A549 (cell line): ENCODE results near the gene PLTP. TPM values are rescaled to one million over a fixed set of nuclear protein-coding genes. Genes with fewer than 3 reads are reported as not detected.

Source experiments
- ATAC-seq, 2 experiments: fragments of 200-7000 bp in 1 of 2; fragments of >200 bp in 1 of 2; cut with Nextera tagmentation in 1 of 2; cut with Tn5 transposase in 1 of 2; 3 replicates each; pipeline versions ENCODE4 v1.8.0 to v1.9.1; 2018 to 2020; ENCODE audit warnings: mild to moderate bottlenecking in 1 of 2, moderate library complexity in 1 of 2
- CTCF ChIA-PET: fragments of 300-600 bp; sonication (Branson Sonifier 250); formaldehyde crosslinking; extraction: SDS; loops from one replicate; lab custom pipeline; 2021; ENCODE audit warnings: antibody characterized with exemption, inconsistent platforms; lab: Yijun Ruan, JAX
- POLR2A ChIA-PET: fragments of 350-600 bp; formaldehyde crosslinking; extraction: SDS; loops from one replicate; lab custom pipeline; 2021; ENCODE audit warnings: antibody characterized with exemption, inconsistent platforms; lab: Yijun Ruan, JAX
- DNase-seq, 2 experiments: peaks; one replicate each; pipeline versions ENCODE4 v3.0.0 to v3.0.0-alpha.2; 2011 to 2016; ENCODE audit warnings: low read depth in 1 of 2, low spot score in 1 of 2
- FAIRE-seq: peaks from 2 replicates; lab custom pipeline; 2011; peaks lifted over from hg19 to GRCh38; lab: Jason Lieb, UNC
- H3K27ac ChIP-seq, 2 experiments: fragments of >200 bp; sonication (Bioruptor Twin); formaldehyde crosslinking; 3 replicates each; pipeline ENCODE4 v1.5.1; 2016 to 2017
- H3K4me1 ChIP-seq: fragments of >200 bp; sonication (Bioruptor Twin); formaldehyde crosslinking; 3 replicates; pipeline ENCODE4 v1.6.1; 2016
- H3K4me2 ChIP-seq: fragments of >200 bp; sonication (Bioruptor Twin); formaldehyde crosslinking; 3 replicates; pipeline ENCODE4 v1.6.1; 2016
- H3K4me3 ChIP-seq: fragments of >200 bp; sonication (Bioruptor Twin); formaldehyde crosslinking; 3 replicates; pipeline ENCODE4 v1.5.1; 2016
- H3K9me3 ChIP-seq: fragments of >200 bp; sonication (Bioruptor Twin); formaldehyde crosslinking; 3 replicates; pipeline ENCODE4 v1.6.1; 2016
- CBX2 ChIP-seq: fragments of 200-600 bp; sonication (generic); IDR thresholded peaks from 2 replicates; pipeline ENCODE4 v1.6.1; 2016; ENCODE audit warnings: low read depth, mild to moderate bottlenecking, borderline replicate concordance
- CBX8 ChIP-seq: fragments of 200-600 bp; sonication (generic); IDR thresholded peaks from 2 replicates; pipeline ENCODE4 v1.6.1; 2016
- CEBPB ChIP-seq, 2 experiments: fragments of >200 bp in 1 of 2; sonication (Bioruptor Twin) in 1 of 2; formaldehyde crosslinking in 1 of 2; IDR thresholded peaks; 2 replicates each; pipeline ENCODE4 v1.6.1; 2012 to 2016
- CTCF ChIP-seq: fragments of >200 bp; sonication (Bioruptor Twin); formaldehyde crosslinking; IDR thresholded peaks from 3 replicates; pipeline ENCODE4 v1.5.1; 2016
- E2F6 ChIP-seq: IDR thresholded peaks from 2 replicates; pipeline ENCODE4 v1.6.1; 2012; ENCODE audit warnings: low read depth, borderline replicate concordance
- EHF ChIP-seq: fragments of 250-450 bp; sonication (Bioruptor Pico); IDR thresholded peaks from 2 replicates; pipeline ENCODE4 v1.5.0; 2020; ENCODE audit warnings: mild to moderate bottlenecking
- EHMT2 ChIP-seq: fragments of 200-600 bp; sonication (generic); IDR thresholded peaks from 2 replicates; pipeline ENCODE4 v1.6.1; 2016; ENCODE audit warnings: antibody characterized with exemption, low read depth, mild to moderate bottlenecking, moderate library complexity
- FOSB ChIP-seq: fragments of 250-450 bp; sonication (Bioruptor Pico); IDR thresholded peaks from 2 replicates; pipeline ENCODE4 v1.5.0; 2020; ENCODE audit warnings: mild to moderate bottlenecking, moderate library complexity
- HDAC2 ChIP-seq: fragments of 200-600 bp; sonication (generic); IDR thresholded peaks from 2 replicates; pipeline ENCODE4 v1.6.1; 2016
- HES2 ChIP-seq: fragments of >200 bp; sonication (Bioruptor Twin); formaldehyde crosslinking; IDR thresholded peaks from 2 replicates; pipeline ENCODE4 v1.6.1; 2016
- HEYL ChIP-seq: fragments of 250-450 bp; sonication (Bioruptor Pico); IDR thresholded peaks from 2 replicates; pipeline ENCODE4 v1.8.0; 2021; ENCODE audit warnings: mild to moderate bottlenecking, moderate library complexity
- HOXB13 ChIP-seq: fragments of 250-450 bp; sonication (Bioruptor Pico); IDR thresholded peaks from 2 replicates; pipeline ENCODE4 v1.5.0; 2020; ENCODE audit warnings: low read depth, mild to moderate bottlenecking, moderate library complexity
- HOXB5 ChIP-seq: fragments of 250-450 bp; sonication (Bioruptor Pico); IDR thresholded peaks from 2 replicates; pipeline ENCODE4 v1.5.0; 2020; ENCODE audit warnings: mild to moderate bottlenecking, moderate library complexity
- JUN ChIP-seq, 2 experiments: fragments of >200 bp; sonication (Bioruptor Twin); formaldehyde crosslinking; IDR thresholded peaks; 2 replicates in 1 of 2; 3 replicates in 1 of 2; pipeline ENCODE4 v1.6.1; 2016 to 2017
- KDM1A ChIP-seq: fragments of 200-600 bp; sonication (generic); IDR thresholded peaks from 2 replicates; pipeline ENCODE4 v1.6.1; 2016; ENCODE audit warnings: low read depth, mild to moderate bottlenecking
- MAZ ChIP-seq: fragments of 150-350 bp; IDR thresholded peaks from 2 replicates; pipeline ENCODE4 v1.6.1; 2014; ENCODE audit warnings: antibody characterized with exemption, low read depth, low read length, borderline replicate concordance
- POLR2A ChIP-seq: IDR thresholded peaks from 2 replicates; pipeline ENCODE4 v1.6.1; 2012; ENCODE audit warnings: mild to moderate bottlenecking, low read length
- SMC3 ChIP-seq: fragments of >200 bp; sonication (Bioruptor Twin); formaldehyde crosslinking; IDR thresholded peaks from 3 replicates; pipeline ENCODE4 v1.6.1; 2018; ENCODE audit warnings: inconsistent platforms
- TFCP2L1 ChIP-seq: fragments of 250-450 bp; sonication (Bioruptor Pico); IDR thresholded peaks from 2 replicates; pipeline ENCODE4 v1.5.0; 2021; ENCODE audit warnings: mild to moderate bottlenecking
- ZC3H11A ChIP-seq: fragments of 450-650 bp; IDR thresholded peaks from 2 replicates; pipeline ENCODE4 v1.6.1; 2014; ENCODE audit warnings: antibody characterized with exemption, mild to moderate bottlenecking
- ZFP36 ChIP-seq: fragments of 450-650 bp; IDR thresholded peaks from 2 replicates; pipeline ENCODE4 v1.6.1; 2014; ENCODE audit warnings: borderline replicate concordance; ENCODE audit not compliant: partially characterized antibody
- ZNF302 ChIP-seq: fragments of 250-450 bp; sonication (Bioruptor Pico); IDR thresholded peaks from 2 replicates; pipeline ENCODE4 v1.9.0; 2021; ENCODE audit warnings: inconsistent platforms, mild to moderate bottlenecking, moderate library complexity
- ZSCAN20 ChIP-seq: fragments of 250-450 bp; sonication (Bioruptor Pico); IDR thresholded peaks from 2 replicates; pipeline ENCODE4 v1.8.0; 2022; ENCODE audit warnings: mild to moderate bottlenecking, moderate library complexity
- WGBS: methylation state at CpG from one replicate; pipeline ENCODE4 v1.1.6; 2017; ENCODE audit errors: missing lambda C conversion rate; 5-methylcytosine and 5-hydroxymethylcytosine counted together
- polyA plus RNA-seq, 4 experiments: library from polyadenylated mRNA; depleted of rRNA in 3 of 4; stranded (reverse); fragments of >200 nt; fragmentation: RNase III in 1 of 4; extraction: RNeasy Plus Mini Kit Qiagen cat#74134 plus additional on column Dnase treatment in 1 of 4; gene quantifications; 2 replicates in 3 of 4; 3 replicates in 1 of 4; pipeline ENCODE4 v1.2.3, GENCODE V29; 2011 to 2017
- TF ChIP-seq, protein P1 (sequence below): fragments of 200-600 bp; sonication (generic); IDR thresholded peaks from 2 replicates; pipeline ENCODE4 v1.6.1; 2016; ENCODE audit warnings: antibody characterized with exemption, mild to moderate bottlenecking, moderate library complexity
- TF ChIP-seq, protein P2 (sequence below): IDR thresholded peaks from 2 replicates; pipeline ENCODE4 v1.6.1; 2012
- TF ChIP-seq, protein P3 (sequence below): fragments of 450-650 bp; IDR thresholded peaks from 2 replicates; pipeline ENCODE4 v1.6.1; 2014; ENCODE audit warnings: antibody characterized with exemption

The PLTP gene
- polyA plus RNA-seq, 2 of the 4 experiments (the other 2 are of a cell fraction) = 1.6 to 2.7 TPM

- TF ChIP-seq ZSCAN20 (CRISPR knock-in tag) = no peak
Measured at GRCh38 chr20:45859916-45860315, 52.0 kb downstream of the PLTP start (continued).

- POLR2A ChIA-PET = no interaction called here
- DNase-seq (no peak), ATAC-seq (peak in 1 of 2 experiments; percentile 10; a peak in 1 of 6 replicates), FAIRE-seq (no peak)
- CTCF ChIA-PET = interaction anchor here (1.2 to 1.3 kb wide), 2 partner anchors 23 to 58 kb away, joined by 3 to 4 read pairs; no protein-coding TSS in a partner anchor
- peaks cover 22% of the 10 kb centered on the region; the same call in 2 of the 3 replicates for H3K4me1 ChIP-seq
- peak overlapping the region; percentile 63 for H3K4me3 ChIP-seq
- peak overlapping the region; percentile 95 for H3K4me2 ChIP-seq
- TF ChIP-seq SMC3 (no peak), ZFP36 (peak; percentile 63)
- TF ChIP-seq, all 56 proteins: peak for 1
- 63% methylated on average over 11 of the region's 13 CpGs for WGBS
- H3K9me3 ChIP-seq = no peaks in the 10 kb centered on the region
- peak overlapping the region; percentile 74 to 80 for H3K27ac ChIP-seq
Measured at GRCh38 chr20:45857882-45858216, 54.1 kb downstream of the PLTP start.

DNA sequence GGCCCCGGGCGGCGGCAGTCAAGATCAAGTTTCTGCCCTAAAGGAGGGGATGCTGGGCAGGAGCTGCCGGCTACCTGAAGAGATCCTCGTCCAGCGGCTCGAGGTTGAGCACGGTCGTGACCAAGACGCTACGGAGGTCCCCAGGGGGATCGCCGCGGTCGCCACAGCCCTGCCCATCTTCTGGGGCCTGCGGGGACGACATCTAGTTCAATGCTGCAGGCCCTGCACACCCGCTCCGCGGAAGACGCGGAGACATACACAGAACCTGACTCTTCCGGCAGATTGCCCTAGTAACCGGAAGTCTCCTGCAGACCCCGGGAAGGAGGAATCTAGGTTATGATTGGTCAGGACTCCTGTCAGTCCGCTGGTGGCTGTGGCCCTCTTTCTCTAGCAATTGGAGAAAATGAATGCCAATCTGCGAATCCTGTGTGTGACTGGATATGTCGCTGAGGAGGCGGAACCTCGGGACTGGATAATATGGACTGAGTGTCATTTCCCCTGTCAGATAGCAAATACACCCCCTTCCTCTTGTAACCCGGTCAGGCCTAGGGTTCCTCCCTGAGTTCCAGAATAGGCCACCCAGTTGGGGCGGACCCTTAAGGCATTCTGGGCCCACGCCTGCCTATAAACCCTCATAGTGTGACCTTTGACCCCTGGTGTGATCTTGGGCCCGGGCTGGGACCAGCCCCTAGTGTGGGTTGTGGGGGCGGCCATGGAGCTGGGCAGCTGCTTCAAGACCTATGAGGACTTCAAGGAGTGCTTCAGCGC is 54.7 kb downstream of the PLTP start, which contains the start of the genes ACOT8 and ZSWIM3:
TSS of gene ACOT8 (minus strand) at position 279 of the 768 bp plus-strand sequence. CDS start at position 202, 77 bp downstream.
TSS of gene ZSWIM3 (plus strand) at position 501 of the 768 bp plus-strand sequence. CDS start at position 713, 212 bp downstream.
- CTCF ChIA-PET = interaction anchor here (1.0 to 2.5 kb wide), 4 partner anchors 10 to 58 kb away, joined by 4 to 9 read pairs (median 8); no protein-coding TSS in a partner anchor
- DNase-seq (peak; percentile 100), FAIRE-seq (no peak), ATAC-seq (peak; percentile 100)
- 6% methylated on average over 33 of the region's 36 CpGs for WGBS
- Histone ChIP-seq H3K4me3 (peak within 1 kb of the TSS; percentile 63), H3K9me3 (no peaks in the 10 kb centered on the region), H3K27ac (peak within 1 kb of the TSS; percentile 74 to 86), H3K4me2 (peak within 1 kb of the TSS; percentile 95), H3K4me1 (peaks cover 22% of the 10 kb centered on the region; the same call in 2 of the 3 replicates)
- POLR2A ChIA-PET = no interaction called here
- TF ChIP-seq HOXB13 (CRISPR knock-in tag) = no peak
- TF ChIP-seq MAZ = no peak
- TF ChIP-seq CTCF = no peak
- TF ChIP-seq EHMT2 = no peak
- no peak for TF ChIP-seq TFCP2L1
- TF ChIP-seq CEBPB (IDR thresholded peaks at IDR 0.05) = no peak
- TF ChIP-seq KDM1A = no peak
- no peak for TF ChIP-seq HDAC2
- TF ChIP-seq, protein P1, sequence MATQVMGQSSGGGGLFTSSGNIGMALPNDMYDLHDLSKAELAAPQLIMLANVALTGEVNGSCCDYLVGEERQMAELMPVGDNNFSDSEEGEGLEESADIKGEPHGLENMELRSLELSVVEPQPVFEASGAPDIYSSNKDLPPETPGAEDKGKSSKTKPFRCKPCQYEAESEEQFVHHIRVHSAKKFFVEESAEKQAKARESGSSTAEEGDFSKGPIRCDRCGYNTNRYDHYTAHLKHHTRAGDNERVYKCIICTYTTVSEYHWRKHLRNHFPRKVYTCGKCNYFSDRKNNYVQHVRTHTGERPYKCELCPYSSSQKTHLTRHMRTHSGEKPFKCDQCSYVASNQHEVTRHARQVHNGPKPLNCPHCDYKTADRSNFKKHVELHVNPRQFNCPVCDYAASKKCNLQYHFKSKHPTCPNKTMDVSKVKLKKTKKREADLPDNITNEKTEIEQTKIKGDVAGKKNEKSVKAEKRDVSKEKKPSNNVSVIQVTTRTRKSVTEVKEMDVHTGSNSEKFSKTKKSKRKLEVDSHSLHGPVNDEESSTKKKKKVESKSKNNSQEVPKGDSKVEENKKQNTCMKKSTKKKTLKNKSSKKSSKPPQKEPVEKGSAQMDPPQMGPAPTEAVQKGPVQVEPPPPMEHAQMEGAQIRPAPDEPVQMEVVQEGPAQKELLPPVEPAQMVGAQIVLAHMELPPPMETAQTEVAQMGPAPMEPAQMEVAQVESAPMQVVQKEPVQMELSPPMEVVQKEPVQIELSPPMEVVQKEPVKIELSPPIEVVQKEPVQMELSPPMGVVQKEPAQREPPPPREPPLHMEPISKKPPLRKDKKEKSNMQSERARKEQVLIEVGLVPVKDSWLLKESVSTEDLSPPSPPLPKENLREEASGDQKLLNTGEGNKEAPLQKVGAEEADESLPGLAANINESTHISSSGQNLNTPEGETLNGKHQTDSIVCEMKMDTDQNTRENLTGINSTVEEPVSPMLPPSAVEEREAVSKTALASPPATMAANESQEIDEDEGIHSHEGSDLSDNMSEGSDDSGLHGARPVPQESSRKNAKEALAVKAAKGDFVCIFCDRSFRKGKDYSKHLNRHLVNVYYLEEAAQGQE = no peak
- TF ChIP-seq, protein P2, sequence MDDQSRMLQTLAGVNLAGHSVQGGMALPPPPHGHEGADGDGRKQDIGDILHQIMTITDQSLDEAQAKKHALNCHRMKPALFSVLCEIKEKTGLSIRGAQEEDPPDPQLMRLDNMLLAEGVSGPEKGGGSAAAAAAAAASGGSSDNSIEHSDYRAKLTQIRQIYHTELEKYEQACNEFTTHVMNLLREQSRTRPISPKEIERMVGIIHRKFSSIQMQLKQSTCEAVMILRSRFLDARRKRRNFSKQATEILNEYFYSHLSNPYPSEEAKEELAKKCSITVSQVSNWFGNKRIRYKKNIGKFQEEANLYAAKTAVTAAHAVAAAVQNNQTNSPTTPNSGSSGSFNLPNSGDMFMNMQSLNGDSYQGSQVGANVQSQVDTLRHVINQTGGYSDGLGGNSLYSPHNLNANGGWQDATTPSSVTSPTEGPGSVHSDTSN = peak; percentile 100
- TF ChIP-seq, protein P3, sequence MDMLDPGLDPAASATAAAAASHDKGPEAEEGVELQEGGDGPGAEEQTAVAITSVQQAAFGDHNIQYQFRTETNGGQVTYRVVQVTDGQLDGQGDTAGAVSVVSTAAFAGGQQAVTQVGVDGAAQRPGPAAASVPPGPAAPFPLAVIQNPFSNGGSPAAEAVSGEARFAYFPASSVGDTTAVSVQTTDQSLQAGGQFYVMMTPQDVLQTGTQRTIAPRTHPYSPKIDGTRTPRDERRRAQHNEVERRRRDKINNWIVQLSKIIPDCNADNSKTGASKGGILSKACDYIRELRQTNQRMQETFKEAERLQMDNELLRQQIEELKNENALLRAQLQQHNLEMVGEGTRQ = no peak
- no peak for TF ChIP-seq ZNF302 (CRISPR knock-in tag)
- peak; percentile 70 for TF ChIP-seq POLR2A
- peak; percentile 8 to 42; a peak in 1 of 5 replicates for TF ChIP-seq JUN (IDR thresholded peaks at IDR 0.05)
- TF ChIP-seq CBX2 = no peak
- TF ChIP-seq CBX8 = no peak
- TF ChIP-seq ZC3H11A = no peak
- no peak for TF ChIP-seq HES2
- no peak for TF ChIP-seq HOXB5
- TF ChIP-seq FOSB (CRISPR knock-in tag) = no peak
- TF ChIP-seq E2F6 = no peak
- no peak for TF ChIP-seq HEYL (CRISPR knock-in tag)
- TF ChIP-seq EHF (CRISPR knock-in tag) = no peak
